ENCODE results near the gene THOC6.

DNA sequence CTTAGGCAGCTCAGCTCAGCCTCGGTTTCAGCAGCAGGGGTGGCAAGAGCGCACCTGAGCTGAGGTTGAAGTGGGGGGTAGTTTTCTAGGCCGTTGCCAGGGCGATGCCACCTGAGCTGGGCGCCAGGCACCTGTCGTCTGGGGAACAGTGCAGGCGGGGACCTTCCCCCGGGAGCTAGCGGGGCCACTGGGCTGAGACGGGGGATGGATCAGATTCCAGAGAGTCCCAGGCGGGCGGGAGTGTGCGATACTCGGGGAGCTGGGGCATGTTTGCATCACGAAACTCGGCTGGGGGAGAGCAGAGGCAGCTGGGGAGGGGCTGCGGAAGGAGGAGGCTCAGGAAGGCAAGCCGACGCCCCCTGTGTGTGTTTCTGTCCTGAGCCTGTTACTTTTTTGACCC is 11.6 kb upstream of the THOC6 start:
- TF ChIP-seq CTCF (IDR thresholded peaks at IDR 0.05; ENCODE audit: low read depth, low read length, missing input control) (no peak), SP1 (IDR thresholded peaks at IDR 0.05) (no peak), GABPA (IDR thresholded peaks at IDR 0.05 in 1 of 2, conservative IDR thresholded peaks at IDR 0.05 in 1 of 2) (no peak), REST (IDR thresholded peaks at IDR 0.05) (no peak), RAD21 (IDR thresholded peaks at IDR 0.05) (no peak), TAF1 (conservative IDR thresholded peaks at IDR 0.05) (no peak)
- TF ChIP-seq, protein P1, sequence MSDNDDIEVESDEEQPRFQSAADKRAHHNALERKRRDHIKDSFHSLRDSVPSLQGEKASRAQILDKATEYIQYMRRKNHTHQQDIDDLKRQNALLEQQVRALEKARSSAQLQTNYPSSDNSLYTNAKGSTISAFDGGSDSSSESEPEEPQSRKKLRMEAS (IDR thresholded peaks at IDR 0.05) = no peak
